COLO668 (cell line): ENCODE data around the gene CST4.
"Not testable (repeated sequence)": the region's sequence is repeated elsewhere in the genome, so short reads cannot be mapped to it uniquely, and the experiment has no call there.

Experiments used
- DNase-seq: peaks from one replicate; lab custom pipeline; 2025; ENCODE audit not compliant: unreplicated experiment; lab: John Stamatoyannopoulos, UW

Gene CST4

DNA sequence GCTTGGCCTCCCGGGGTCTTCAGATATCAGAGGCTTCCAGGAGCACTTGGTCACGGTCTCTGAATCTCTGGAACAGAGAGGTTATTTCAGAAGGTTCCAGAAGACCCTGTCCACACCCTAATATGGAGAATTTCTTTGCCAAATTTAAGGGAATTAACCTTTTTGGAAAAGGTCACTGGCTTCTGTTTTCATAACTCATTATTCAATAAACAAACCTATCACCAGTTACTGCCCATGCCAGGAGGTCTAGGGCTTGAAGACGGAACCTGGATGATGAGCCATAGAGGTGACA is 507 bp upstream of the CST4 start:
- no peak for DNase-seq

DNA sequence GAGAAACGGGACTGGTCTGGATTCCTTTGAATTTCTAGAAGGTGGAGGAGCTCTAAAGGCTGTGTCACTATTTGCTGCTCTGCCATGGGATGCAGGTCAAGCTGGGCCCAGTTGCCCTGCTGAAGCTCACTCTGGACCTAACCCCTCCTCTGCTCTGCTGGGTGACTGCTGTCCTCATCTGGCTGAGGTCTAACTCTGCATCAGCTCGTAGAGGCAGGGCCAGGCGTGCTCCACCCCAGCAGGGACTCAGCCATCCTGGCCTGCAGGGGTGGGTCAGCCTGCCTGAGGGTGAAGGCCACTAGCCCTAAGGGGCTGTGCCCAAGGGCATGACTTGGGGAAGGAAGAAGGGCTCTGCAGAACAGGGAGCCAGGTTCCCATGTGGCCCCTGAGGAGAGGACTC is 852 bp downstream of the CST4 start:
- DNase-seq: no peak

DNA sequence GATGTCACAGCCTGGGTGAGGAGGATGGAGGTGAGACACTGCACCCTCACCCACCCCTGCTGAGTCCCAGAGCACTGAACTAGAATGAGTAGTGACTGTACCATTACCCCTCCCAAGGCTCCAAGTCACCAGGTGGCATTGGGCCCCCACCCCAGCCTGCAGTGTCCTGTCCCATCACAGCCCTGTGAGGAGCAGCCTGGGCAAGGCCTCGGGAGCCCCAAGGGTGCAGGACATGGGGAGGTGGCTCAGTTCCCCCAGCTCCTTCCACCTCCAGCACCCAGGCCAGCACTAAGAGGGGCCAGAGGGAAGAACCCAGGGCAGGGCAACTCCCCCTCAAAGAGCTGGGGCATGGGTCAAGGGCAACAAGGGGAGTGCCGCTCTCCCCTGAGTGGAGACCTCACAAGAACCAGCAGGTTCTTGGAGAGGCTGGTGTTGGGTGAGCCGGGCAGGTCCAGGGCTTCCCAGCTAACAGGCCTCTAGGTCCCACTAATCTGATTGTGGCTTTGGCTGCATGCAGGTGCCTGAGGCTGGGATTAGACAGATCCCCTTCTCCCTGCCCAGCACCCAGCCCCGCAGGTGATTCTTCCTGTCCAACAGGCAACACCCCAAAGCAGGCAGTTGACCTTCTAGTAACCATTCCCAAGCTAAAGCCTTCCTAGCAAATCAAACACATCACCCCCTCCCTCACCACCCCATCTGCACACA is 2.6 kb downstream of the CST4 start:
- no peak for DNase-seq

DNA sequence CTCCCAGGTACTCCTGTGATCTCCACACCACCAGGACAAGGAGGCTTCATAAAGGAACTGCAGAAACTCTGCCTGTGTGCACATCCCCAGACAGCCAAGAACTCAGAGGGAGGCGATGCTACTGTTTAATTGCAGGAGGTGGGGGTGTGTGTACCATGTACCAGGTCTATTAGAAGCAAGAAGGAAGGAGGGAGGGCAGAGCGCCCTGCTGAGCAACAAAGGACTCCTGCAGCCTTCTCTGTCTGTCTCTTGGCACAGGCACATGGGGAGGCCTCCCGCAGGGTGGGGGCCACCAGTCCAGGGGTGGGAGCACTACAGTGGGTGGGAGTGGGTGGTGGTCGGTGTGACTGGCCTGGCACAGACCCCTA is 3.3 kb downstream of the CST4 start:
- DNase-seq: not testable (repeated sequence)

- DNase-seq: no peak
These were observed 4.6 kb downstream of the CST4 start for GRCh38 chr20:23684261-23684660.

- no peak for DNase-seq
These were observed 5.0 kb downstream of the CST4 start for GRCh38 chr20:23683807-23684206.

- DNase-seq: no peak
These were observed 5.6 kb downstream of the CST4 start for GRCh38 chr20:23683281-23683680.

GRCh38 chr20:23680146-23680545 is 8.7 kb downstream of the CST4 start:
- DNase-seq: no peak

DNA sequence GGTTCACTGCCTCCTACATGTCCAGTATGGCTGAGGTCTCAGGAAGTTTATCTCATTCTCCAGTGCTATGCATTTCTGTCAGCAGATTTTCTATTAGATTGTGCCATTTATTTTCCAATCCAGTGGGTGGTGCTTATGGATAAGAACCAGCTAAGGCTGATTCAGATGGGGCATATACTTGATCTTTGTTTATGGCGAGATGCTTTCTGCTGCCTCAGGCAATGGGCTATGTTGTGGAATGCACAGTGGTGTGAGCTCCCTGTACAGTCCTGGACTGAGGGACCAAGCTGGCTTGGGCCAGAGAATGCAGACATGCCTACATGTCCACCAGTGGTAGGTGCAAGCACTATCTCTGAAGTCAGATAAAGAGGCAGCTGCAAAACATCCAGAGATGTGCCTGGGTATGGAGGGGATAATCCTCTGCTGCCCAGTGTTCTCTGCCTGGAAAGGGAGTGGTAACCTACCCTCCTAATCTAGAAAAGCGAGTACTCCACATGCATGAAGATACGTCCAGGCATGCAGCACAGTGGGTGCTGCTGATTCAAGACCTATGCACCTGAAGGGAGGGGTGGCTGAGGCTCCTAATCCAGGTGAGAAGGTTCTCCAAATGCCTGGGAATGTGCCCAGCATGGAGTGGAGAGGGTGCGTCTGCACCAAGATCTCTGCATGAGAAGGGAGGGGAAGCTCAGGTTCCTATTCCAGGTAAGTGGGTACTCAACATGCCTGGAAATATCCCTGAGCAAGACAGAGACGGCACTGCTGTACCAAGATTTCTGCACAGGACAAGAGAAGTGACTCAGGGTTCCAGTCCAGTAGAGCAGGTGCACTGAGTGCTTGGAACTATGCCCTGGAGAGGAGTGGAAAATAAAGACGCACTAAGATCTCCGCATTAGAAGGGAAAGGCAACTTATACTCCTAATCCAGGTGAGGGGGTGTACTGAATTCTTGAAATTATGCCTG is 9.4 kb downstream of the CST4 start:
- DNase-seq: no peak

GRCh38 chr20:23673209-23673608 is 15.6 kb downstream of the CST4 start:
- no peak for DNase-seq

DNA sequence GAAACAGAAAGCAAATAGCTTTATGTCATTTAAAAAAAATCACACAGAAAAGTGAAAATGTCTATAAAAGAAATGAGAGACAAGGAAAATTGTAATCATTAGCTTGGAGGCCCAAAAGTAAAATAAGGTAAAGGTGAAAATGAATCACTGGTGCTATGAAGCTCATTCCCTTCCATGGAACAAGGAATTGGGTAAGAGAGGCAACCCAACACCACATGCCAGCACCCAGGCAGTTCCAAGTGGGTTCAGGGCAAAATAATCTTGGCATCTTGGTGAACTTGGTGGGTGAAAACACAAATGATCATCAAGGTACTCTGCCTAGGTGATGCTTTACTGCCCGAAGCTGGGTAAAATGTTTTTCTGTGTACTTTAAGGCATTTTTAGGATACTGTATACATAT is 16.7 kb downstream of the CST4 start:
- DNase-seq: no peak

GRCh38 chr20:23671479-23671878 is 17.4 kb downstream of the CST4 start:
- DNase-seq: no peak

- no peak for DNase-seq
These were observed 18.5 kb downstream of the CST4 start for GRCh38 chr20:23670361-23670760.

- no peak for DNase-seq
These were observed 19.0 kb downstream of the CST4 start for GRCh38 chr20:23669866-23670265.

DNA sequence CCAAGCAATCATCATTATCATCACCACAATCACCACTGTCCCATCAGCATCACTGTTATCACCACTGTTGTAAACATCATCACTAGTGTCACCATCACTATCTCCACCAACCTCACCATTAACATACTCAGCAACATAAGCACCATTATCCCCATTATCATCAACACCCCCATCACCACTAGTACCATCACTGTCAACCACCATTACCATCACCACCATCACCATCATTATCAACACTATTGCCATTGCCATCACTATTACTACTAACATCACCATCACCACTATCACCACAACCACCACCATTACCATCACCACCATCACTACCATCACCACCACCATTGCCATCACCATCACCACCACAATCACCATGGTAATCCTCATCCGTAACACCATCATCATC is 19.5 kb downstream of the CST4 start:
- DNase-seq: no peak

GRCh38 chr20:23668477-23668951 is 20.3 kb downstream of the CST4 start:
- DNase-seq: peak; percentile 31

DNA sequence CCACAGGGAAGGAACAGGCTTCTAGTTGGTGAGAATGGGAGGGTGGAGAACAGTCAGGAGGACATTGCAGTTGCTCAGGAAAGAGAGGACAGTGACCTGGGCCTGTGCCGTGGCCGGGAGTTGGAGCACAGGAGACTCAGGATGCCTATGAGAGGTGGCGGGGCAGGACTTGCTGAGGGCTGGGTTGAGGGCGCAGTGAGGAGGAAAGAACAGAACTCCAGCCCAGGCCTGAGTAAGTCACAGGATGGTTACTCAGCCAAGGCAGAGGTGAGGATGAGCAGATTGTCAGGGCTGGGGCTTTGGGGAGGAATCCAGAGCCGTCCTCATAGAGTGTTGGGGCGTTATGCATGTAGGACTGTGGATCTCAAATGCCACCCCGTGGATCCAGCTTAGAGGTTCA is 21.2 kb downstream of the CST4 start:
- no peak for DNase-seq

GRCh38 chr20:23666698-23667097 is 22.1 kb downstream of the CST4 start:
- no peak for DNase-seq

DNA sequence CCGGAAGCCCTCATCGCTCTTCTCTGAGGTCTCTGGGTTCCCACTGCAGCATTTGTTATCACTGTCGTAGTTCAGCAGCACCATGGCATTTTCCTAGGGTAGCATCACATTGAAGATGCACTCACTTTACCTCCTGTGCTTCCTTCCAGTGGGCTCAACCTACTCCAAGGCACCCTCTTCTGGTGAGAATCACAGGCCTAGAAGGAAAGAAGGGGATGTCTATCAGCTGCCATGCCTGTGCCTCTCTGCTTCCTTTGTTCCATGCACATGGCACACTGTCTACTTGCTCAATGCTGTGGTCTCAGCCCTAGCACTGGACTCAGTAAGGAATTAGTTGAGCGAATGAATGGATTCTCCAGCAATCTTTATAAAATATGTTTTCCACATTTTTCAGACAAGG is 22.6 kb downstream of the CST4 start:
- no peak for DNase-seq

DNA sequence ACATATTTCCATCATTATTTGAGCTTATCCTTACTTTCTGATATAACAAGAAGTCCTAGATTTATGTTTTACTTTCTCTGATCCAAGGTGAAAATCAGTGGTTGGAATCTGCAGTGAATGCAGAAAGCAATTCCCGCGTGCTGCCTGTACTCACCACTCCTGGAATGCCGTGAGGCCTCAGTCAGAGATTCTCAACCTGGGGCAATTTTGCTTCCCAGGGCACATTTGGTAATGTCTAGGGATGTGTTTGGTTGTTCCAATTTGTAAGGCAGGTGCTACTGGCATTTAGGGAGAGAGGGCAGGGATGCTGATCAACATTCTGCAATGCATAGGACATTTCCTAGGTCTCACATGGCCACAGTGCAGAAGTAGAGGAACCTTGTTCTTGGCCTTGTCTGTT is 23.9 kb downstream of the CST4 start:
- DNase-seq: no peak

DNA sequence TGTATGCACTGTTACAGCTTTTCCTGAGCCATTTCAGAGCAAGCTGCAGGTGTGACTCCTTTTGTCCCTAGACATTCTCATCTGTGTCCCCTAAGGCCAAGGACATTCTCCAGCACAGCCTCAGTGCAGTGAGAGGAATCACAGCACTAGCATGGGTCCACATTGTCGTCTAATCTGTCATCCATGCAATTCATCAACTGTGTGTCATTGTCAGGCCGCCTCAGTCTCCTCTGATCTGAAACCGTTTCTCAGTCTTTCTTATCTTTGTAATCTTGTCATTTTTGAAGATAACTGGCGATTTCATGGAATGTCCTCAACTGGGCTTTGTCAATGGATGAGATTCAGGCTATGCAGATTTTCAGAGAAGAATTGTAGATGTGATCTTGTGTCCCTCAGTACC is 24.8 kb downstream of the CST4 start:
- not testable (repeated sequence) for DNase-seq

DNA sequence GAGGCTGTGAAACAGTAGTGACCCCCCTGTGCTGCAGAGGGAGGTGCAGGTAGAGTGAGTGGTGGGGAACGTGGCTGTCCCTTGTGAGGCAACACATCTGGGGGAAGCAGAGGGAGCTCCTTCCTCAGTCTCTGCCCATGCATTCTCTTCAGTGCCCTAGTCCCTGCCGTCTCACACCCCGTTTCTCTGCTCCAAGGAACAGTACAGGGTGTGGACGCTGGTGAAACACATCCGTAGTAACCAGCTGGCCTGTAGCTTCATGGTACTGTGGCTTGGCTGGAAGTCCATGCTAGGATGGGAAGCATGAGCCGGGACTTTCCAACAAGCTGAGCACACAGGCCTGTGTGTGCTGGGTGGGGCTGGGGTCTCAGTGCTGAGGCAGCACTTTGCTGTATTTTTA is 25.7 kb downstream of the CST4 start:
- DNase-seq: no peak
